ENCODE results near the gene MYO7B. TPM values are rescaled to one million over a fixed set of nuclear protein-coding genes. Genes with fewer than 3 reads are reported as not detected.

MYO7B gene
- total RNA-seq, 1 experiment from 2014 or later = 28.0 TPM

DNA sequence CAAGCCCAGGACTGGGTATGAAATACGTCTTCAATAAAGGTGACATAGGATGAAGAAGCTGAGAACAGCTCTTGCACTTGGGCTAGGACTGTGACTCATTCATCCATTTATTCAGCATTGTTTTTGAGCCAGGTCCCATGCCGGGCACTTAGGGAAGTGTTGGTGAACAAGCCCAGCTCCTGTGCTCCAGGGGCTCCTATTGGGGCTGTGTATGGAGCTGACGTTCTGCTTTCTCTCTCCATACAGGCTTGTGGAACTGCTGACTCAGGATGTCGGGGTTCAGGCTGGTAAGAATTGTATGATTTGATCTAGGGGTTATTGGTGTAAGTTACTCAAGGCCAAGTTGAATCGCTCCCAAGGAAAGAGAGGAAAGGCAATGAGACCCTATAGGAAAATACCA is 24.0 kb downstream of the MYO7B start:
- TF ChIP-seq EZH2 (IDR thresholded peaks at IDR 0.05; ENCODE audit: low read length, unreplicated experiment) = no peak
- intact Hi-C loops (cut with micrococcal nuclease) = no loop called here
- no peak overlapping the region for H3K9ac ChIP-seq (ENCODE audit: low read length)
- BruUV-seq (replicated peaks) = no TSS peak
- H3K9me3 ChIP-seq (ENCODE audit: low read length) = no peaks in the 10 kb centered on the region
- H3K36me3 ChIP-seq (ENCODE audit: low read depth, low read length) = no peaks in the 10 kb centered on the region
- no peak overlapping the region for H3K4me3 ChIP-seq (ENCODE audit: low read length)
- H2AFZ ChIP-seq (ENCODE audit: low read length) = no peak overlapping the region
- ATAC-seq (no peak), DNase-seq (no peak)
- H3K79me2 ChIP-seq (ENCODE audit: low read length) = no peaks in the 10 kb centered on the region
- CTCF ChIA-PET = no interaction called here
- POLR2A ChIA-PET (ENCODE audit: unreplicated experiment) = no interaction called here
- no peak overlapping the region for H3K4me2 ChIP-seq (ENCODE audit: low read length)
- H4K20me1 ChIP-seq (ENCODE audit: low read length) = no peaks in the 10 kb centered on the region
- H3K4me1 ChIP-seq (ENCODE audit: insufficient read depth, low read length) = no peaks in the 10 kb centered on the region
- no peaks in the 10 kb centered on the region for H3K9me2 ChIP-seq (replicated peaks; ENCODE audit: low read length)
- no peak overlapping the region for H3K27ac ChIP-seq (ENCODE audit: low read length)
- no peaks in the 10 kb centered on the region for H3F3A ChIP-seq (ENCODE audit: low read length, unreplicated experiment)
- H3K27me3 ChIP-seq (ENCODE audit: low read length) = no peaks in the 10 kb centered on the region

DNA sequence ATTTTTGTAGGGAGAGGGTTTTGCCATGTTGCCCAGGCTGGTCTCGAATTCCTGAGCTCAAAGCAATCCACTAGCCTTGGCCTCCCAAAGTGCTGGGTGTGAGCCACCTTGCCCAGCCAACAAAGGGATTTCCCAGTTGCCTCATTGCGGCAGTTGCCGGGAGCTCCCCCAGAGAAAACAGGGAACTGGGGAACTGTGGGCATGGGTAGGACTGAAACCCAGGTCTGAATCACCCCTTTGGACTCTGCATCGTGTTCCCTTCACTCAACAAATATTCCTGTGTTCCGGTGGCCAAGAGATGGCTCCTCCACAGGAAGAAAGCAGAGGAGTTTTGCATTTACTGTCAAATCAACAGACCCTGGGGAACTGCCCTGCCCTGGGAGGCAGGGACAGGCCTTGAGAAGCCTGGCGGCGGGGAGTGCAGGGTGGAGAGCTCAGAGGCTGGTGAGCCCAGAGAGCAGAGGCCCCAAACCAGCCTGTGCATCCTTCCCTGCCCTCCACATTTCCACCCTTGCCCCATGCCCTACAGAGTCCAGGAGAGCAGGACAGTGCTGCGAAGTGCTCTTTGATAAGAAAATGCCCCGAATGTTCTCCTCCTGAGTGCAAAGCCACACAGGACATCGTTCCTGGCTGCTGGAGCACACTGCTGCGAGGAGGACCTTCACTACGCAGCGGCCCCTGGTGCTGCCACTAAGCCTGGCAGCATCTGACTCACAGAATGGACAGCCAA is 24.9 kb downstream of the MYO7B start:
- Histone ChIP-seq H3F3A (ENCODE audit: low read length, unreplicated experiment) (no peaks in the 10 kb centered on the region), H3K36me3 (ENCODE audit: low read depth, low read length) (no peaks in the 10 kb centered on the region), H3K4me2 (ENCODE audit: low read length) (no peak overlapping the region), H3K27ac (ENCODE audit: low read length) (no peak overlapping the region), H3K4me1 (ENCODE audit: insufficient read depth, low read length) (no peaks in the 10 kb centered on the region), H2AFZ (ENCODE audit: low read length) (no peak overlapping the region), H3K4me3 (ENCODE audit: low read length) (no peak overlapping the region), H3K27me3 (ENCODE audit: low read length) (no peaks in the 10 kb centered on the region), H4K20me1 (ENCODE audit: low read length) (no peaks in the 10 kb centered on the region), H3K9ac (ENCODE audit: low read length) (no peak overlapping the region), H3K9me3 (ENCODE audit: low read length) (no peaks in the 10 kb centered on the region), H3K79me2 (ENCODE audit: low read length) (no peaks in the 10 kb centered on the region), H3K9me2 (replicated peaks; ENCODE audit: low read length) (no peaks in the 10 kb centered on the region)
- DNase-seq (no peak), ATAC-seq (no peak)
- TF ChIP-seq EZH2phosphoT487 (IDR thresholded peaks at IDR 0.05; ENCODE audit: borderline replicate concordance, low read length) (no peak), CTCF (conservative IDR thresholded peaks at IDR 0.05; ENCODE audit: low read depth, low read length) (no peak), EZH2 (IDR thresholded peaks at IDR 0.05; ENCODE audit: low read length, unreplicated experiment) (no peak)
- intact Hi-C loops (cut with micrococcal nuclease) = no loop called here
- ChIA-PET POLR2A (ENCODE audit: unreplicated experiment) (no interaction called here), CTCF (no interaction called here)
- BruUV-seq (replicated peaks) = no TSS peak

GRCh38 chr2:127560931-127561280 is 25.4 kb downstream of the MYO7B start:
- H3F3A ChIP-seq (ENCODE audit: low read length, unreplicated experiment) = no peaks in the 10 kb centered on the region
- no peaks in the 10 kb centered on the region for H3K9me3 ChIP-seq (ENCODE audit: low read length)
- H3K4me3 ChIP-seq (ENCODE audit: low read length) = no peak overlapping the region
- no peaks in the 10 kb centered on the region for H3K36me3 ChIP-seq (ENCODE audit: low read depth, low read length)
- ChIA-PET POLR2A (ENCODE audit: unreplicated experiment) (no interaction called here), CTCF (no interaction called here)
- H3K79me2 ChIP-seq (ENCODE audit: low read length) = no peaks in the 10 kb centered on the region
- no peak overlapping the region for H2AFZ ChIP-seq (ENCODE audit: low read length)
- TF ChIP-seq CTCF (conservative IDR thresholded peaks at IDR 0.05; ENCODE audit: low read depth, low read length) (no peak), EZH2 (IDR thresholded peaks at IDR 0.05; ENCODE audit: low read length, unreplicated experiment) (no peak), EZH2phosphoT487 (IDR thresholded peaks at IDR 0.05; ENCODE audit: borderline replicate concordance, low read length) (no peak)
- no peak for DNase-seq
- H3K27me3 ChIP-seq (ENCODE audit: low read length) = no peaks in the 10 kb centered on the region
- BruUV-seq (replicated peaks) = no TSS peak
- H3K9me2 ChIP-seq (replicated peaks; ENCODE audit: low read length) = no peaks in the 10 kb centered on the region
- no peak for ATAC-seq
- H4K20me1 ChIP-seq (ENCODE audit: low read length) = no peaks in the 10 kb centered on the region
- no peaks in the 10 kb centered on the region for H3K4me1 ChIP-seq (ENCODE audit: insufficient read depth, low read length)
- intact Hi-C loops (cut with micrococcal nuclease) = no loop called here
- H3K27ac ChIP-seq (ENCODE audit: low read length) = no peak overlapping the region
- no peak overlapping the region for H3K9ac ChIP-seq (ENCODE audit: low read length)
- no peak overlapping the region for H3K4me2 ChIP-seq (ENCODE audit: low read length)
